ENCODE data around the gene ACP2.
"Not testable (repeated sequence)": the region's sequence is repeated elsewhere in the genome, so short reads cannot be mapped to it uniquely, and the experiment has no call there.

Gene ACP2

GRCh38 chr11:47208008-47208552 is 40.5 kb downstream of the ACP2 start:
- in situ Hi-C loops (cut with HindIII; ENCODE audit: low sequenced_read_pairs), result not testable (repeated sequence)

- in situ Hi-C loops (cut with HindIII; ENCODE audit: low sequenced_read_pairs), result no loop called here
Measured at GRCh38 chr11:47207459-47207858, 41.2 kb downstream of the ACP2 start.

- in situ Hi-C loops (cut with HindIII; ENCODE audit: low sequenced_read_pairs), result not testable (repeated sequence)
Measured at GRCh38 chr11:47206577-47206976, 42.0 kb downstream of the ACP2 start.

GRCh38 chr11:47204637-47204989 is 44.0 kb downstream of the ACP2 start:
- in situ Hi-C loops (cut with HindIII; ENCODE audit: low sequenced_read_pairs), result no loop called here

- in situ Hi-C loops (cut with HindIII; ENCODE audit: low sequenced_read_pairs), result no loop called here
Measured at GRCh38 chr11:47202576-47202975, 46.0 kb downstream of the ACP2 start.

GRCh38 chr11:47201015-47201414 is 47.6 kb downstream of the ACP2 start:
- in situ Hi-C loops (cut with HindIII; ENCODE audit: low sequenced_read_pairs), result no loop called here

- in situ Hi-C loops (cut with HindIII; ENCODE audit: low sequenced_read_pairs), result not testable (repeated sequence)
Measured at GRCh38 chr11:47198161-47198560, 50.5 kb downstream of the ACP2 start.

- in situ Hi-C loops (cut with HindIII; ENCODE audit: low sequenced_read_pairs), result no loop called here
Measured at GRCh38 chr11:47192111-47192510, 56.5 kb downstream of the ACP2 start.

GRCh38 chr11:47191137-47191536 is 57.5 kb downstream of the ACP2 start:
- in situ Hi-C loops (cut with HindIII; ENCODE audit: low sequenced_read_pairs), result not testable (repeated sequence)

All from endothelial cell of hepatic sinusoid (primary cell).